ENCODE results near the gene EEFSEC.

EEFSEC gene

GRCh38 chr3:128167973-128168674, 14.8 kb downstream of the EEFSEC start:
- H3K4me3 ChIP-seq (ENCODE audit: low read length) = no peak overlapping the region
- no peak for TF ChIP-seq ZNF274 (IDR thresholded peaks at IDR 0.05; ENCODE audit: low read depth, low read length)

- no peak for TF ChIP-seq ZNF274 (IDR thresholded peaks at IDR 0.05; ENCODE audit: low read depth, low read length)
- no peak overlapping the region for H3K4me3 ChIP-seq (ENCODE audit: low read length)
Measured at GRCh38 chr3:128168836-128169235, 15.6 kb downstream of the EEFSEC start.

- TF ChIP-seq ZNF274 (IDR thresholded peaks at IDR 0.05; ENCODE audit: low read depth, low read length) = no peak
- no peak overlapping the region for H3K4me3 ChIP-seq (ENCODE audit: low read length)
Measured at GRCh38 chr3:128170866-128171516, 17.7 kb downstream of the EEFSEC start.

DNA sequence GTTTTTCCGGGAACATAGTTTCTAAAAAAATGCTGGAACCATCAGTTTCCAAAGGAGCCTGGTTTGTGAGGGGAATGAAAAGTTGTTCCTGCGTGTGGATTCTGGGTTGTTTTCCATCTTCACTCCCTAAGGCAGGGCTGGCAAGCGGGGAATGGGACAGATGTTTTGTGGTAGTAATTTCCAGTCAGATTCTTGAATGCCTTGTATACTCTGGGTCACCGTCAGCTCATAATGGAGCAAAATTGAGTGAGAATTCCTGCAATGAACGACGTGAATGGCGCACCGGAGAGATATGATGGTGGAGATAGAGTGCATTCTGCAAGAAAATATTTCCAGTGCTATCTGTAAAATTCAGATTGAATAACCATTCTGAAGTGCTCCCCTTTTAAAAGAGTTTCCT, 19.9 kb downstream of the EEFSEC start:
- H3K4me3 ChIP-seq (ENCODE audit: low read length) = no peak overlapping the region
- TF ChIP-seq ZNF274 (IDR thresholded peaks at IDR 0.05; ENCODE audit: low read depth, low read length) = no peak

DNA sequence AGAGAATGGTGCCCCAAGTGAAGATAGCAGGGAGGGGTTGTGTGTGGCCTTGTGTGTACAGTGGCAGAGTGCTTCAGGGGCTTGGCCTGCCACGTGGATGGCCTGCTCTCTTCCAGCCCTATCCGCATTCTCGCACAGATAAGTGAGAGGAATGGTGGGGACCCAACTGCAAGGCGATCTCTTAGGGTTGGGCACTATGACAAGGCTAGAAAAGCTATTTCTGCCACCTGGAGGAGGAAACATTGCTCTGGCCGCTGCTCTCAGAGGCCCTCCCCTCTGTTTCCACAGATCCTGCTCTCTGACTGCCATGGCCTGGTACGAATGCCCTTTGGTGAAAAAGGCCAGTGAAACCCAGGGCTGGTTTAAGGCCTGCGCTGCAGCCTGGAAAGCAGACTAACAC, 20.6 kb downstream of the EEFSEC start:
- no peak overlapping the region for H3K4me3 ChIP-seq (ENCODE audit: low read length)
- no peak for TF ChIP-seq ZNF274 (IDR thresholded peaks at IDR 0.05; ENCODE audit: low read depth, low read length)

- H3K4me3 ChIP-seq (ENCODE audit: low read length) = no peak overlapping the region
- no peak for TF ChIP-seq ZNF274 (IDR thresholded peaks at IDR 0.05; ENCODE audit: low read depth, low read length)
Measured at GRCh38 chr3:128174675-128175590, 21.7 kb downstream of the EEFSEC start.

- H3K4me3 ChIP-seq (ENCODE audit: low read length) = no peak overlapping the region
- no peak for TF ChIP-seq ZNF274 (IDR thresholded peaks at IDR 0.05; ENCODE audit: low read depth, low read length)
Measured at GRCh38 chr3:128175768-128176167, 22.5 kb downstream of the EEFSEC start.

GRCh38 chr3:128176276-128176833, 23.1 kb downstream of the EEFSEC start:
- no peak overlapping the region for H3K4me3 ChIP-seq (ENCODE audit: low read length)
- TF ChIP-seq ZNF274 (IDR thresholded peaks at IDR 0.05; ENCODE audit: low read depth, low read length) = no peak

- no peak overlapping the region for H3K4me3 ChIP-seq (ENCODE audit: low read length)
Measured at GRCh38 chr3:128177865-128178264, 24.6 kb downstream of the EEFSEC start.

DNA sequence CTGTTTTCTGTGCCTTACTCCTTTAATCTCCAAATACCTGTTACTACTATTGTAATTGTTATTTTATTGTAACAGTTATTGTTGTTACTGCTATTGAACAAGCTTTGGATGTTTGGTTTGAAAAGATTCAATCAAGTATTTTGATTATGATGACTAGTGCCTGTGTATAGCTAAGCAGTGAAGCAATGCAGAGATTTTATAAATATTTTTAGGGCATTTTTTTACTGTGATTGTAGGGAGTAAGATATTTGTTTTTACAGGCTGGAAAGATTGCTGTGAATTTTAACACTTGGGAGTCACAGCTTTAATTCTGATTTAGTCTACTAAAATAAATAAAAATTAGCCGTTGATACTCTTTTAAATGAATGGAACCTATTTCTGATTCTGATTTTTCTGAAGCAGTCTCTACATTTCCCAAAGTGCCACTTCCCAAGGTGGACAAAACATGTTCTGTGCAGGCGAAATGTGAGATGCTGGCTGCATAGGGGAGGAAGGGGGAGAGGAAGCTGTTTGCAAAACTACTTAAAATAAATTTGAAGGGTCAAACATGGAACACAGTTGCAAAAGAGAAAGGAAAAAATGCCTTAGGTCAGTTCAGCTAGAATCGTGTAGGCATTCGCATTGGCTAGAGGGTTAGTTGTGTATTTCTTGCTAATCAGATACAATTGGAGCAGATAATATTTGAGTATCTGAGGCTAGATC, 25.7 kb downstream of the EEFSEC start:
- TF ChIP-seq ZNF274 (IDR thresholded peaks at IDR 0.05; ENCODE audit: low read depth, low read length) = no peak
- H3K4me3 ChIP-seq (ENCODE audit: low read length) = no peak overlapping the region

More at GRCh38 chr3:128177865-128178264, 24.6 kb downstream of the EEFSEC start:
- no peak for TF ChIP-seq ZNF274 (IDR thresholded peaks at IDR 0.05; ENCODE audit: low read depth, low read length)

DNA sequence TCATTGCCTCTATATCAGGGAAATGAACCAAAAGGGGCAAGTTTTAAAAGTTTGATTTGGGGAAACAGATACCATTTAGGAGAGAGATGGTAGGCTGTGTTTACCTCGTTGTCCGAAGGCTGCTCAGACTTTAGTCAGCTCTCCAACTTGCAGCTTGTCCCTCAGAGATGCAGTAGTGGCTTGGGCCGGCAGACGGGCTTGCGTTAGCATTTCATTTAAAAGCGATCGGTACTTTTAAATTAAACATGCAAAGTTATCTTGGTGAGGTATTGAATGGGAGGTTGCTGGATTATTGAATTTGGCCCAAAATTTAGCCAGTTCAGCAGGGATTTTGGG, 26.2 kb downstream of the EEFSEC start:
- no peak for TF ChIP-seq ZNF274 (IDR thresholded peaks at IDR 0.05; ENCODE audit: low read depth, low read length)
- H3K4me3 ChIP-seq (ENCODE audit: low read length) = no peak overlapping the region

GRCh38 chr3:128180436-128180835, 27.2 kb downstream of the EEFSEC start:
- H3K4me3 ChIP-seq (ENCODE audit: low read length) = no peak overlapping the region
- no peak for TF ChIP-seq ZNF274 (IDR thresholded peaks at IDR 0.05; ENCODE audit: low read depth, low read length)

- no peak for TF ChIP-seq ZNF274 (IDR thresholded peaks at IDR 0.05; ENCODE audit: low read depth, low read length)
- no peak overlapping the region for H3K4me3 ChIP-seq (ENCODE audit: low read length)
Measured at GRCh38 chr3:128180913-128181312, 27.6 kb downstream of the EEFSEC start.

GRCh38 chr3:128182656-128183055, 29.4 kb downstream of the EEFSEC start:
- H3K4me3 ChIP-seq (ENCODE audit: low read length) = no peak overlapping the region
- TF ChIP-seq ZNF274 (IDR thresholded peaks at IDR 0.05; ENCODE audit: low read depth, low read length) = no peak

Measured in GM08714 (cell line).